HG02852 (cell line): ENCODE results near the gene PRPF40B.

Experiments
- ATAC-seq: cut with Tn5 transposase; IDR thresholded peaks from one replicate; pipeline ENCODE4 v1.9.1; 2021; ENCODE audit warnings: mild to moderate bottlenecking, moderate library complexity; ENCODE audit not compliant: unreplicated experiment

The PRPF40B gene

GRCh38 chr12:49635036-49635435, 11.7 kb downstream of the PRPF40B start:
- ATAC-seq: no peak

GRCh38 chr12:49635656-49636055, 12.3 kb downstream of the PRPF40B start:
- no peak for ATAC-seq

- no peak for ATAC-seq
Observed at GRCh38 chr12:49636574-49636973, 13.2 kb downstream of the PRPF40B start.

GRCh38 chr12:49636979-49637755, 13.8 kb downstream of the PRPF40B start:
- ATAC-seq: peak; percentile 55

- ATAC-seq: no peak
Observed at GRCh38 chr12:49641748-49642369, 18.5 kb downstream of the PRPF40B start.

GRCh38 chr12:49642370-49642802, 19.0 kb downstream of the PRPF40B start:
- no peak for ATAC-seq

GRCh38 chr12:49643135-49643534, 19.8 kb downstream of the PRPF40B start:
- ATAC-seq: no peak

- ATAC-seq: no peak
Observed at GRCh38 chr12:49643961-49644619, 20.7 kb downstream of the PRPF40B start.

GRCh38 chr12:49644620-49644994, 21.2 kb downstream of the PRPF40B start:
- ATAC-seq: no peak

GRCh38 chr12:49645146-49646039, 22.0 kb downstream of the PRPF40B start:
- no peak for ATAC-seq

- ATAC-seq: no peak
Observed at GRCh38 chr12:49646331-49646830, 23.0 kb downstream of the PRPF40B start.

GRCh38 chr12:49646871-49647654, 23.7 kb downstream of the PRPF40B start:
- ATAC-seq: no peak

- ATAC-seq: no peak
Observed at GRCh38 chr12:49647827-49648711, 24.7 kb downstream of the PRPF40B start.

GRCh38 chr12:49648712-49649003, 25.3 kb downstream of the PRPF40B start:
- no peak for ATAC-seq

- no peak for ATAC-seq
Observed at GRCh38 chr12:49649445-49649844, 26.1 kb downstream of the PRPF40B start.

GRCh38 chr12:49649892-49650291, 26.5 kb downstream of the PRPF40B start:
- ATAC-seq: no peak

- no peak for ATAC-seq
Observed at GRCh38 chr12:49651855-49652254, 28.5 kb downstream of the PRPF40B start.

- ATAC-seq: no peak
Observed at GRCh38 chr12:49652921-49653520, 29.7 kb downstream of the PRPF40B start.

GRCh38 chr12:49654715-49655114, 31.4 kb downstream of the PRPF40B start:
- ATAC-seq: no peak
